H1 (cell line): ENCODE data around the gene PRXL2A. TPM values are rescaled to one million over a fixed set of nuclear protein-coding genes. Genes with fewer than 3 reads are reported as not detected.

Experiments used
- CHD2 ChIP-seq: IDR thresholded peaks from 2 replicates; pipeline ENCODE4 v1.6.1; 2012; ENCODE audit warnings: low read length, improper control_type of control experiment
- GABPA ChIP-seq: IDR thresholded peaks from 2 replicates; pipeline ENCODE4 v1.6.1; 2011; ENCODE audit warnings: mild to moderate bottlenecking, low read length, moderate library complexity, borderline replicate concordance; ENCODE audit not compliant: insufficient read depth
- HDAC6 ChIP-seq: IDR thresholded peaks from one replicate; pipeline ENCODE4 v1.7.1; 2012; ENCODE audit warnings: low read depth, mild to moderate bottlenecking, inconsistent platforms, low read length, moderate library complexity
- KDM1A ChIP-seq: fragments of 200-600, 300-600 bp; sonication (generic); IDR thresholded peaks from 2 replicates; pipeline ENCODE4 v1.7.1; 2016; ENCODE audit warnings: mild to moderate bottlenecking, low read length, borderline replicate concordance
- RAD21 ChIP-seq, 2 experiments: IDR thresholded peaks in 1 of 2; conservative IDR thresholded peaks in 1 of 2; 2 replicates each; pipeline ENCODE4 v1.6.1; 2011; ENCODE audit warnings: low read depth in 2 of 2, low read length in 2 of 2, improper control_type of control experiment in 1 of 2, inconsistent platforms in 1 of 2, mild to moderate bottlenecking in 1 of 2, moderate library complexity in 1 of 2
- polyA plus RNA-seq, 7 experiments: library from polyadenylated mRNA; depleted of rRNA in 3 of 7; stranded (reverse) in 5 of 7; unstranded in 2 of 7; fragments of >200 nt in 5 of 7; fragments of 200-250 nt in 2 of 7; gene quantifications; 1 replicate in 5 of 7; 2 replicates in 1 of 7; 4 replicates in 1 of 7; pipeline versions ENCODE4 v1.2.1 to v1.2.3, GENCODE V29; 2011 to 2013; ENCODE audit warnings: missing spikeins in 2 of 7, mixed read lengths in 2 of 7
- total RNA-seq: library from RNA; stranded (reverse); fragmentation: NEBNext Ultra II Directional; extraction: Animal tissue kit (Norgen Biotek cat#: 25700); gene quantifications from 2 replicates; pipeline ENCODE4 v1.2.1, GENCODE V29; 2021

Gene PRXL2A
- total and polyA plus RNA-seq, 2 of the 8 experiments (the other 6 are each of a cell fraction or from before 2014, with no cell fraction given) = 13.4 to 58.3 TPM

GRCh38 chr10:80406204-80406603 lies 2.1 kb upstream of the PRXL2A start (continued):
- no peak for TF ChIP-seq GABPA
- TF ChIP-seq HDAC6 = no peak
- TF ChIP-seq KDM1A = no peak
- no peak for TF ChIP-seq RAD21 (IDR thresholded peaks at IDR 0.05 in 1 of 2, conservative IDR thresholded peaks at IDR 0.05 in 1 of 2; ENCODE audit: low read depth in 2 of 2, low read length in 2 of 2)
- TF ChIP-seq CHD2 = no peak
- TF ChIP-seq, all 59 proteins: peak for 0
